HL-60/S4 (cell line): ENCODE data around the gene HS2ST1.

ENCODE experiments used
- in situ Hi-C: fragments of 300-500 bp; cut with MboI; formaldehyde crosslinking; loops from 2 replicates; pipeline ENCODE4 v1.14.3; 2022; ENCODE audit warnings: low sequenced_read_pairs

The HS2ST1 gene

GRCh38 chr1:87131809-87132283 lies 217.4 kb downstream of the HS2ST1 start:
- in situ Hi-C loops = loop anchor here (25.0 kb wide), 1 partner anchor 830 kb away; no protein-coding TSS in a partner anchor

- in situ Hi-C loops = loop anchor here (25.0 kb wide), 1 partner anchor 830 kb away; no protein-coding TSS in a partner anchor
Observed at GRCh38 chr1:87132284-87132870, 217.9 kb downstream of the HS2ST1 start.

GRCh38 chr1:87134061-87134460 lies 219.6 kb downstream of the HS2ST1 start:
- in situ Hi-C loops = loop anchor here (25.0 kb wide), 1 partner anchor 828 kb away; no protein-coding TSS in a partner anchor

- in situ Hi-C loops = loop anchor here (25.0 kb wide), 1 partner anchor 828 kb away; no protein-coding TSS in a partner anchor
Observed at GRCh38 chr1:87134625-87135328, 220.3 kb downstream of the HS2ST1 start.

- in situ Hi-C loops = loop anchor here (25.0 kb wide), 1 partner anchor 827 kb away; no protein-coding TSS in a partner anchor
Observed at GRCh38 chr1:87135329-87135712, 220.9 kb downstream of the HS2ST1 start.

GRCh38 chr1:87136607-87137341 lies 222.3 kb downstream of the HS2ST1 start:
- in situ Hi-C loops = loop anchor here (25.0 kb wide), 1 partner anchor 826 kb away; no protein-coding TSS in a partner anchor

GRCh38 chr1:87137342-87137739 lies 222.9 kb downstream of the HS2ST1 start:
- in situ Hi-C loops = loop anchor here (25.0 kb wide), 1 partner anchor 825 kb away; no protein-coding TSS in a partner anchor

- in situ Hi-C loops = loop anchor here (25.0 kb wide), 1 partner anchor 821 kb away; no protein-coding TSS in a partner anchor
Observed at GRCh38 chr1:87140831-87141540, 226.6 kb downstream of the HS2ST1 start.

- in situ Hi-C loops = loop anchor here (25.0 kb wide), 1 partner anchor 821 kb away; no protein-coding TSS in a partner anchor
Observed at GRCh38 chr1:87141556-87141955, 227.1 kb downstream of the HS2ST1 start.

- in situ Hi-C loops = loop anchor here (25.0 kb wide), 1 partner anchor 819 kb away; no protein-coding TSS in a partner anchor
Observed at GRCh38 chr1:87143413-87144135, 229.1 kb downstream of the HS2ST1 start.

GRCh38 chr1:87144316-87144895 lies 230.0 kb downstream of the HS2ST1 start:
- in situ Hi-C loops = loop anchor here (25.0 kb wide), 1 partner anchor 818 kb away; no protein-coding TSS in a partner anchor

GRCh38 chr1:87144981-87145380 lies 230.5 kb downstream of the HS2ST1 start:
- in situ Hi-C loops = loop anchor here (25.0 kb wide), 1 partner anchor 817 kb away; no protein-coding TSS in a partner anchor

- in situ Hi-C loops = loop anchor here (25.0 kb wide), 1 partner anchor 816 kb away; no protein-coding TSS in a partner anchor
Observed at GRCh38 chr1:87146538-87146937, 232.1 kb downstream of the HS2ST1 start.

- in situ Hi-C loops = loop anchor here (25.0 kb wide), 1 partner anchor 815 kb away; no protein-coding TSS in a partner anchor
Observed at GRCh38 chr1:87146986-87147385, 232.6 kb downstream of the HS2ST1 start.

GRCh38 chr1:87147851-87148250 lies 233.4 kb downstream of the HS2ST1 start:
- in situ Hi-C loops = loop anchor here (25.0 kb wide), 1 partner anchor 814 kb away; no protein-coding TSS in a partner anchor

- in situ Hi-C loops = loop anchor here (25.0 kb wide), 1 partner anchor 814 kb away; no protein-coding TSS in a partner anchor
Observed at GRCh38 chr1:87148661-87149060, 234.2 kb downstream of the HS2ST1 start.

GRCh38 chr1:87149241-87150041 lies 235.0 kb downstream of the HS2ST1 start:
- in situ Hi-C loops = loop anchor here (25.0 kb wide), 1 partner anchor 813 kb away; no protein-coding TSS in a partner anchor

- in situ Hi-C loops = no loop called here
Observed at GRCh38 chr1:87150143-87150542, 235.7 kb downstream of the HS2ST1 start.
